ENCODE data around the gene ITGB1BP2. TPM values are rescaled to one million over a fixed set of nuclear protein-coding genes. Genes with fewer than 3 reads are reported as not detected.

Gene ITGB1BP2
- total and polyA plus RNA-seq, 2 of the 13 experiments (the other 11 are each of a cell fraction or from before 2014, with no cell fraction given): 0.90 to 2.2 TPM

GRCh38 chrX:71283403-71284143 lies 18.0 kb upstream of the ITGB1BP2 start, which contains the start of gene NONO (continued):
- TF ChIP-seq THAP9 (CRISPR knock-in tag; IDR thresholded peaks at IDR 0.05; ENCODE audit: borderline replicate concordance): peak; percentile 22; the same call in 1 of the 2 replicates
- no peak for TF ChIP-seq ZBTB21 (CRISPR knock-in tag; IDR thresholded peaks at IDR 0.05)
- TF ChIP-seq KMT2B (CRISPR knock-in tag; IDR thresholded peaks at IDR 0.05): 0 out of 2 replicates have a peak, but pooled peaks have one; percentile 37
- TF ChIP-seq NFIB (CRISPR knock-in tag; IDR thresholded peaks at IDR 0.05; ENCODE audit: borderline replicate concordance): no peak
- peak; percentile 89 for TF ChIP-seq SP2 (CRISPR knock-in tag; IDR thresholded peaks at IDR 0.05)
- peak; percentile 48; the same call in 1 of the 2 replicates for TF ChIP-seq AHDC1 (CRISPR knock-in tag; IDR thresholded peaks at IDR 0.05; ENCODE audit: borderline replicate concordance)
- no peak for TF ChIP-seq ZSCAN5A (CRISPR knock-in tag; IDR thresholded peaks at IDR 0.05; ENCODE audit: borderline replicate concordance)
- no peak for TF ChIP-seq TEAD2 (CRISPR knock-in tag; IDR thresholded peaks at IDR 0.05)
- TF ChIP-seq ZMYM2 (CRISPR knock-in tag; IDR thresholded peaks at IDR 0.05): no peak
- TF ChIP-seq MTF1 (CRISPR knock-in tag; IDR thresholded peaks at IDR 0.05): no peak
- TF ChIP-seq, protein P1, sequence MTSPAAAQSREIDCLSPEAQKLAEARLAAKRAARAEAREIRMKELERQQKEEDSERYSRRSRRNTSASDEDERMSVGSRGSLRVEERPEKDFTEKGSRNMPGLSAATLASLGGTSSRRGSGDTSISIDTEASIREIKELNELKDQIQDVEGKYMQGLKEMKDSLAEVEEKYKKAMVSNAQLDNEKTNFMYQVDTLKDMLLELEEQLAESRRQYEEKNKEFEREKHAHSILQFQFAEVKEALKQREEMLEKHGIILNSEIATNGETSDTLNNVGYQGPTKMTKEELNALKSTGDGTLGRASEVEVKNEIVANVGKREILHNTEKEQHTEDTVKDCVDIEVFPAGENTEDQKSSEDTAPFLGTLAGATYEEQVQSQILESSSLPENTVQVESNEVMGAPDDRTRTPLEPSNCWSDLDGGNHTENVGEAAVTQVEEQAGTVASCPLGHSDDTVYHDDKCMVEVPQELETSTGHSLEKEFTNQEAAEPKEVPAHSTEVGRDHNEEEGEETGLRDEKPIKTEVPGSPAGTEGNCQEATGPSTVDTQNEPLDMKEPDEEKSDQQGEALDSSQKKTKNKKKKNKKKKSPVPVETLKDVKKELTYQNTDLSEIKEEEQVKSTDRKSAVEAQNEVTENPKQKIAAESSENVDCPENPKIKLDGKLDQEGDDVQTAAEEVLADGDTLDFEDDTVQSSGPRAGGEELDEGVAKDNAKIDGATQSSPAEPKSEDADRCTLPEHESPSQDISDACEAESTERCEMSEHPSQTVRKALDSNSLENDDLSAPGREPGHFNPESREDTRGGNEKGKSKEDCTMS (CRISPR knock-in tag; conservative IDR thresholded peaks at IDR 0.05): no peak
- peak; percentile 40 for TF ChIP-seq GABPA (IDR thresholded peaks at IDR 0.05; ENCODE audit: low read depth, low read length)
- TF ChIP-seq GABPA (CRISPR knock-in tag; IDR thresholded peaks at IDR 0.05; ENCODE audit: low read depth): peak; percentile 84
- TF ChIP-seq, protein P2, sequence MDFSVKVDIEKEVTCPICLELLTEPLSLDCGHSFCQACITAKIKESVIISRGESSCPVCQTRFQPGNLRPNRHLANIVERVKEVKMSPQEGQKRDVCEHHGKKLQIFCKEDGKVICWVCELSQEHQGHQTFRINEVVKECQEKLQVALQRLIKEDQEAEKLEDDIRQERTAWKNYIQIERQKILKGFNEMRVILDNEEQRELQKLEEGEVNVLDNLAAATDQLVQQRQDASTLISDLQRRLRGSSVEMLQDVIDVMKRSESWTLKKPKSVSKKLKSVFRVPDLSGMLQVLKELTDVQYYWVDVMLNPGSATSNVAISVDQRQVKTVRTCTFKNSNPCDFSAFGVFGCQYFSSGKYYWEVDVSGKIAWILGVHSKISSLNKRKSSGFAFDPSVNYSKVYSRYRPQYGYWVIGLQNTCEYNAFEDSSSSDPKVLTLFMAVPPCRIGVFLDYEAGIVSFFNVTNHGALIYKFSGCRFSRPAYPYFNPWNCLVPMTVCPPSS (IDR thresholded peaks at IDR 0.05): no peak
- no peak for TF ChIP-seq PAF1 (CRISPR knock-in tag; IDR thresholded peaks at IDR 0.05)
- TF ChIP-seq ISL2 (CRISPR knock-in tag; IDR thresholded peaks at IDR 0.05): no peak
